IMR-90 (cell line): ENCODE measurements around the gene RDH11. TPM values are rescaled to one million over a fixed set of nuclear protein-coding genes. Genes with fewer than 3 reads are reported as not detected.

Experiments used
- ATAC-seq: fragments of 200-7000 bp; cut with Tn5 transposase; 2 replicates; pipeline ENCODE4 v1.9.1; 2020; ENCODE audit warnings: low read depth, mild to moderate bottlenecking, moderate library complexity
- BruUV-seq: library from RNA; stranded (reverse); fragments of 400-500 nt; replicated peaks from 2 replicates; lab custom pipeline; 2021; lab: Mats Ljungman, UMichigan
- CTCF ChIA-PET: fragments of 300-600 bp; formaldehyde crosslinking; extraction: SDS; loops from one replicate; lab custom pipeline; 2021; ENCODE audit warnings: antibody characterized with exemption; lab: Yijun Ruan, JAX
- POLR2A ChIA-PET: fragments of 300-600 bp; sonication (Branson Sonifier 250); formaldehyde crosslinking; loops from one replicate; lab custom pipeline; 2022; ENCODE audit warnings: antibody characterized with exemption; ENCODE audit not compliant: unreplicated experiment; lab: Charles Lee
- DNase-seq: peaks from one replicate; pipeline ENCODE4 v3.0.0; 2013
- H2AFZ ChIP-seq: replicated peaks from 2 replicates; pipeline ENCODE3; 2013; ENCODE audit warnings: low read length, mild to moderate bottlenecking; ENCODE audit not compliant: poor library complexity
- H2AK5ac ChIP-seq: 2 replicates; pipeline ENCODE4 v1.6.1; 2013; ENCODE audit warnings: low read depth, low read length, inconsistent platforms
- H2AK9ac ChIP-seq: replicated peaks from 2 replicates; pipeline ENCODE3; 2013; ENCODE audit warnings: mild to moderate bottlenecking, low read depth, low read length, moderate library complexity; ENCODE audit not compliant: poor library complexity
- H2BK120ac ChIP-seq: 2 replicates; pipeline ENCODE4 v1.6.1; 2013; ENCODE audit warnings: low read depth, low read length, inconsistent platforms
- H2BK15ac ChIP-seq: 3 replicates; pipeline ENCODE4 v1.6.1; 2013; ENCODE audit warnings: low read depth, low read length, inconsistent platforms
- H2BK20ac ChIP-seq: 2 replicates; pipeline ENCODE4 v1.6.1; 2013; ENCODE audit warnings: low read depth, mild to moderate bottlenecking, inconsistent platforms, low read length, moderate library complexity
- H2BK5ac ChIP-seq: 2 replicates; pipeline ENCODE4 v1.6.1; 2013; ENCODE audit warnings: mild to moderate bottlenecking, low read depth, low read length, inconsistent platforms; ENCODE audit not compliant: poor library complexity, severe bottlenecking
- H3K14ac ChIP-seq: replicated peaks from 2 replicates; pipeline ENCODE4 v1.6.1; 2013; ENCODE audit warnings: low read depth, low read length, inconsistent platforms
- H3K18ac ChIP-seq: 2 replicates; pipeline ENCODE4 v1.6.1; 2013; ENCODE audit warnings: low read depth, low read length, control low read depth
- H3K23ac ChIP-seq: 2 replicates; pipeline ENCODE4 v1.6.1; 2013; ENCODE audit warnings: low read depth, low read length, inconsistent platforms
- H3K27ac ChIP-seq: 2 replicates; pipeline ENCODE4 v1.5.1; 2013; ENCODE audit warnings: mild to moderate bottlenecking, control low read depth, low read length; ENCODE audit not compliant: insufficient read depth
- H3K27me3 ChIP-seq: 2 replicates; pipeline ENCODE4 v1.6.1; 2013; ENCODE audit warnings: low read length; ENCODE audit not compliant: control insufficient read depth, insufficient read depth
- H3K36me3 ChIP-seq: 2 replicates; pipeline ENCODE4 v1.6.1; 2013; ENCODE audit warnings: low read length, mixed read lengths; ENCODE audit not compliant: control insufficient read depth, insufficient read depth
- H3K4ac ChIP-seq: 2 replicates; pipeline ENCODE4 v1.6.1; 2013; ENCODE audit warnings: low read depth, low read length, inconsistent platforms
- H3K4me1 ChIP-seq: 2 replicates; pipeline ENCODE4 v1.6.1; 2013; ENCODE audit warnings: low read length, mixed read lengths; ENCODE audit not compliant: control insufficient read depth, insufficient read depth
- H3K4me2 ChIP-seq: 2 replicates; pipeline ENCODE4 v1.6.1; 2013; ENCODE audit warnings: low read depth, mild to moderate bottlenecking, control low read depth, low read length, moderate library complexity
- H3K4me3 ChIP-seq: 2 replicates; pipeline ENCODE4 v1.5.1; 2013; ENCODE audit warnings: low read depth, mild to moderate bottlenecking, control low read depth, low read length, moderate library complexity; ENCODE audit not compliant: insufficient read depth
- H3K56ac ChIP-seq: 2 replicates; pipeline ENCODE4 v1.6.1; 2013; ENCODE audit warnings: low read length, inconsistent platforms; ENCODE audit not compliant: insufficient read depth; ENCODE audit errors: extremely low read depth
- H3K79me1 ChIP-seq, 2 experiments: 2 replicates each; pipeline ENCODE4 v1.6.1; 2013; ENCODE audit warnings: low read length in 2 of 2, inconsistent platforms in 1 of 2, low read depth in 1 of 2
- H3K9ac ChIP-seq: 2 replicates; pipeline ENCODE4 v1.6.1; 2013; ENCODE audit warnings: low read depth, low read length, control low read depth
- H3K9me1 ChIP-seq: 2 replicates; pipeline ENCODE4 v1.6.1; 2013; ENCODE audit warnings: low read length, inconsistent platforms; ENCODE audit not compliant: insufficient read depth
- H3K9me3 ChIP-seq: 2 replicates; pipeline ENCODE4 v1.6.1; 2013; ENCODE audit warnings: low read length; ENCODE audit not compliant: control insufficient read depth, insufficient read depth
- H4K20me1 ChIP-seq: 2 replicates; pipeline ENCODE4 v1.6.1; 2013; ENCODE audit warnings: low read length, inconsistent platforms; ENCODE audit not compliant: insufficient read depth
- H4K5ac ChIP-seq: 2 replicates; pipeline ENCODE4 v1.6.1; 2013; ENCODE audit warnings: mild to moderate bottlenecking, low read depth, low read length, control low read depth
- H4K8ac ChIP-seq, 2 experiments: 2 replicates each; pipeline ENCODE4 v1.6.1; 2013; ENCODE audit warnings: low read depth in 2 of 2, low read length in 2 of 2, control low read depth in 1 of 2, inconsistent platforms in 1 of 2
- H4K91ac ChIP-seq: 2 replicates; pipeline ENCODE4 v1.6.1; 2013; ENCODE audit warnings: low read depth, low read length, inconsistent platforms; ENCODE audit not compliant: insufficient read depth
- BHLHE40 ChIP-seq: fragments of 150-350 bp; IDR thresholded peaks from 2 replicates; pipeline ENCODE4 v1.6.1; 2016; ENCODE audit warnings: mild to moderate bottlenecking, low read depth, low read length
- CEBPB ChIP-seq: IDR thresholded peaks from 2 replicates; pipeline ENCODE4 v1.6.1; 2012; ENCODE audit warnings: low read depth, low read length, improper control_type of control experiment
- CHD1 ChIP-seq: IDR thresholded peaks from 2 replicates; pipeline ENCODE4 v1.6.1; 2012; ENCODE audit warnings: low read depth, low read length, improper control_type of control experiment
- FOS ChIP-seq: fragments of 150-350 bp; IDR thresholded peaks from 2 replicates; pipeline ENCODE4 v1.6.1; 2016; ENCODE audit warnings: low read depth, low read length
- MAFK ChIP-seq: IDR thresholded peaks from 2 replicates; pipeline ENCODE4 v1.6.1; 2012; ENCODE audit warnings: low read depth, low read length, improper control_type of control experiment
- MAZ ChIP-seq: IDR thresholded peaks from 2 replicates; pipeline ENCODE4 v1.6.1; 2012; ENCODE audit warnings: low read depth, mild to moderate bottlenecking, low read length, improper control_type of control experiment, moderate library complexity, borderline replicate concordance
- MXI1 ChIP-seq: IDR thresholded peaks from 2 replicates; pipeline ENCODE4 v1.6.1; 2012; ENCODE audit warnings: low read depth, mild to moderate bottlenecking, low read length, moderate library complexity, borderline replicate concordance
- NFE2L2 ChIP-seq: fragments of 150-350 bp; IDR thresholded peaks from 2 replicates; pipeline ENCODE4 v1.6.1; 2016; ENCODE audit warnings: low read depth, mild to moderate bottlenecking, low read length
- POLR2A ChIP-seq: IDR thresholded peaks from 2 replicates; pipeline ENCODE4 v1.6.1; 2012; ENCODE audit warnings: mild to moderate bottlenecking, low read depth, low read length
- RAD21 ChIP-seq: IDR thresholded peaks from 2 replicates; pipeline ENCODE4 v1.6.1; 2012; ENCODE audit warnings: low read length, improper control_type of control experiment
- RCOR1 ChIP-seq: IDR thresholded peaks from 2 replicates; pipeline ENCODE4 v1.6.1; 2012; ENCODE audit warnings: mild to moderate bottlenecking, low read length, improper control_type of control experiment; ENCODE audit not compliant: insufficient replicate concordance
- RFX5 ChIP-seq: IDR thresholded peaks from 2 replicates; pipeline ENCODE4 v1.8.0; 2012; ENCODE audit warnings: low read depth, mild to moderate bottlenecking, low read length, moderate library complexity
- SMC3 ChIP-seq: fragments of 150-350 bp; IDR thresholded peaks from 2 replicates; pipeline ENCODE4 v1.6.1; 2016; ENCODE audit warnings: low read depth, mild to moderate bottlenecking, antibody characterized with exemption, low read length, moderate library complexity
- dilution Hi-C: fragments of 300-500 bp; cut with HindIII; formaldehyde crosslinking; loops from one replicate; pipeline ENCODE4 v1.14.3; 2018; ENCODE audit warnings: low sequenced_read_pairs; ENCODE audit not compliant: unreplicated experiment
- in situ Hi-C: fragments of 300-500 bp; cut with MboI; formaldehyde crosslinking; loops from 3 replicates; pipeline ENCODE4 v1.14.3; 2019; ENCODE audit warnings: low sequenced_read_pairs, inconsistent platforms, mixed read lengths
- intact Hi-C: fragments of 100-400 bp; cut with micrococcal nuclease; formaldehyde crosslinking; loops from 2 replicates; pipeline ENCODE4 v1.10.0; 2022
- polyA plus RNA-seq, 3 experiments: library from polyadenylated mRNA; depleted of rRNA; stranded (reverse); fragments of >200 nt; gene quantifications; 2 replicates each; pipeline ENCODE4 v1.2.3, GENCODE V29; 2012; ENCODE audit warnings: low replicate concordance in 1 of 3
- total RNA-seq: library from RNA; depleted of rRNA; stranded (reverse); fragments of >200 nt; gene quantifications from 2 replicates; pipeline ENCODE4 v1.2.3, GENCODE V29; 2012
- TF ChIP-seq, protein P1 (sequence below): fragments of 150-350 bp; IDR thresholded peaks from 2 replicates; pipeline ENCODE4 v1.6.1; 2017; ENCODE audit warnings: mild to moderate bottlenecking, antibody characterized with exemption, low read length, low read depth
- TF ChIP-seq, protein P2 (sequence below): conservative IDR thresholded peaks from 2 replicates; pipeline ENCODE4 v1.5.1; 2012; ENCODE audit warnings: mild to moderate bottlenecking, low read depth, low read length, improper control_type of control experiment
- TF ChIP-seq, protein P3 (sequence below): fragments of 150-350 bp; IDR thresholded peaks from 2 replicates; pipeline ENCODE4 v1.6.1; 2016; ENCODE audit warnings: low read depth, mild to moderate bottlenecking, low read length, moderate library complexity, borderline replicate concordance

The RDH11 gene
- total and polyA plus RNA-seq, 2 of the 4 experiments (the other 2 are of a cell fraction) = 77.3 to 149 TPM

DNA sequence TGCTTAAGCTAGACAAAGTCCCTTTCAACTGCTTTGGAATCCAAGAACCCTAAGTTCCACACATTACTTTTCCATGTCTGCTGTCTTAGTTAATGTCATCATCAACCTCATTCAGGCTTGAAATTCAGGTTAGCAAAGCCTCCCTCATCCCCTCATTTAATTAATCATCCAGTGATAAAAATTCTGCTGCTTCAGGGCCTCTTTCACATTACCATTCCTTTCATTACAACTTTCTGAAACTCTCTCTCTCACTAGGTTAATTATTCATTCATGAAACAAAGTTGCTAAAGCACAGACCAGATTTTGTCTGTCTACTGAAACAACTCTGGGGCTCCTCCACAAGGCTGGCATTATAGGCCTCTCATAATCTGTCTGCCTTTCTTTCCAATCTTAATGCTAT, 11.7 kb downstream of the RDH11 start:
- ATAC-seq (no peak), DNase-seq (no peak)
- ChIA-PET POLR2A (no interaction called here), CTCF (no interaction called here)
- H4K20me1 ChIP-seq = peaks cover 4% of the 10 kb centered on the region; the same call in 1 of the 2 replicates
- no peak overlapping the region for H3K9ac ChIP-seq
- no peak overlapping the region for H2AFZ ChIP-seq
- H2BK120ac ChIP-seq = no peak overlapping the region
- H2AK9ac ChIP-seq = no peak overlapping the region
- H2BK20ac ChIP-seq = no peak overlapping the region
- no peak overlapping the region for H2AK5ac ChIP-seq
- no peak overlapping the region for H3K4ac ChIP-seq
- TF ChIP-seq BHLHE40 (no peak), NFE2L2 (no peak), MXI1 (no peak), RAD21 (no peak), MAFK (no peak), CHD1 (no peak), RFX5 (no peak), SMC3 (no peak), RCOR1 (no peak), FOS (no peak), CEBPB (no peak), POLR2A (no peak), MAZ (no peak)
- TF ChIP-seq, protein P1, sequence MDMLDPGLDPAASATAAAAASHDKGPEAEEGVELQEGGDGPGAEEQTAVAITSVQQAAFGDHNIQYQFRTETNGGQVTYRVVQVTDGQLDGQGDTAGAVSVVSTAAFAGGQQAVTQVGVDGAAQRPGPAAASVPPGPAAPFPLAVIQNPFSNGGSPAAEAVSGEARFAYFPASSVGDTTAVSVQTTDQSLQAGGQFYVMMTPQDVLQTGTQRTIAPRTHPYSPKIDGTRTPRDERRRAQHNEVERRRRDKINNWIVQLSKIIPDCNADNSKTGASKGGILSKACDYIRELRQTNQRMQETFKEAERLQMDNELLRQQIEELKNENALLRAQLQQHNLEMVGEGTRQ = no peak
- TF ChIP-seq, protein P2, sequence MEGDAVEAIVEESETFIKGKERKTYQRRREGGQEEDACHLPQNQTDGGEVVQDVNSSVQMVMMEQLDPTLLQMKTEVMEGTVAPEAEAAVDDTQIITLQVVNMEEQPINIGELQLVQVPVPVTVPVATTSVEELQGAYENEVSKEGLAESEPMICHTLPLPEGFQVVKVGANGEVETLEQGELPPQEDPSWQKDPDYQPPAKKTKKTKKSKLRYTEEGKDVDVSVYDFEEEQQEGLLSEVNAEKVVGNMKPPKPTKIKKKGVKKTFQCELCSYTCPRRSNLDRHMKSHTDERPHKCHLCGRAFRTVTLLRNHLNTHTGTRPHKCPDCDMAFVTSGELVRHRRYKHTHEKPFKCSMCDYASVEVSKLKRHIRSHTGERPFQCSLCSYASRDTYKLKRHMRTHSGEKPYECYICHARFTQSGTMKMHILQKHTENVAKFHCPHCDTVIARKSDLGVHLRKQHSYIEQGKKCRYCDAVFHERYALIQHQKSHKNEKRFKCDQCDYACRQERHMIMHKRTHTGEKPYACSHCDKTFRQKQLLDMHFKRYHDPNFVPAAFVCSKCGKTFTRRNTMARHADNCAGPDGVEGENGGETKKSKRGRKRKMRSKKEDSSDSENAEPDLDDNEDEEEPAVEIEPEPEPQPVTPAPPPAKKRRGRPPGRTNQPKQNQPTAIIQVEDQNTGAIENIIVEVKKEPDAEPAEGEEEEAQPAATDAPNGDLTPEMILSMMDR = no peak
- TF ChIP-seq, protein P3, sequence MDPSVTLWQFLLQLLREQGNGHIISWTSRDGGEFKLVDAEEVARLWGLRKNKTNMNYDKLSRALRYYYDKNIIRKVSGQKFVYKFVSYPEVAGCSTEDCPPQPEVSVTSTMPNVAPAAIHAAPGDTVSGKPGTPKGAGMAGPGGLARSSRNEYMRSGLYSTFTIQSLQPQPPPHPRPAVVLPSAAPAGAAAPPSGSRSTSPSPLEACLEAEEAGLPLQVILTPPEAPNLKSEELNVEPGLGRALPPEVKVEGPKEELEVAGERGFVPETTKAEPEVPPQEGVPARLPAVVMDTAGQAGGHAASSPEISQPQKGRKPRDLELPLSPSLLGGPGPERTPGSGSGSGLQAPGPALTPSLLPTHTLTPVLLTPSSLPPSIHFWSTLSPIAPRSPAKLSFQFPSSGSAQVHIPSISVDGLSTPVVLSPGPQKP = no peak
- no peak overlapping the region for H4K5ac ChIP-seq
- BruUV-seq = no TSS peak
- H3K27ac ChIP-seq = no peak overlapping the region
- H3K36me3 ChIP-seq = peaks cover 38% of the 10 kb centered on the region
- no peak overlapping the region for H3K18ac ChIP-seq
- no peaks in the 10 kb centered on the region for H3K9me1 ChIP-seq
- no peak overlapping the region for H4K8ac ChIP-seq
- peaks cover 19 to 26% of the 10 kb centered on the region in 2 experiments for H3K79me1 ChIP-seq
- no peak overlapping the region for H3K14ac ChIP-seq
- in situ Hi-C loops (no loop called here), intact Hi-C loops (no loop called here), dilution Hi-C loops (no loop called here)
- H3K23ac ChIP-seq = no peak overlapping the region
- no peak overlapping the region for H3K56ac ChIP-seq
- no peak overlapping the region for H2BK15ac ChIP-seq
- H2BK5ac ChIP-seq = no peak overlapping the region
- no peaks in the 10 kb centered on the region for H3K27me3 ChIP-seq
- no peaks in the 10 kb centered on the region for H3K9me3 ChIP-seq
- no peak overlapping the region for H3K4me3 ChIP-seq
- H4K91ac ChIP-seq = no peak overlapping the region
- no peak overlapping the region for H3K4me2 ChIP-seq
- 0 out of 2 replicates have a peak, but pooled peaks cover 2% of the 10 kb centered on the region for H3K4me1 ChIP-seq
